ENCODE results near the gene CPT2. TPM values are rescaled to one million over a fixed set of nuclear protein-coding genes. Genes with fewer than 3 reads are reported as not detected.

Gene CPT2
- total and polyA plus RNA-seq, 2 of the 13 experiments (the other 11 are each of a cell fraction or from before 2014, with no cell fraction given), result 12.6 to 14.6 TPM

GRCh38 chr1:53176452-53177208, 20.0 kb upstream of the CPT2 start (continued):
- TF ChIP-seq, protein P1, sequence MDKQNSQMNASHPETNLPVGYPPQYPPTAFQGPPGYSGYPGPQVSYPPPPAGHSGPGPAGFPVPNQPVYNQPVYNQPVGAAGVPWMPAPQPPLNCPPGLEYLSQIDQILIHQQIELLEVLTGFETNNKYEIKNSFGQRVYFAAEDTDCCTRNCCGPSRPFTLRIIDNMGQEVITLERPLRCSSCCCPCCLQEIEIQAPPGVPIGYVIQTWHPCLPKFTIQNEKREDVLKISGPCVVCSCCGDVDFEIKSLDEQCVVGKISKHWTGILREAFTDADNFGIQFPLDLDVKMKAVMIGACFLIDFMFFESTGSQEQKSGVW (CRISPR knock-in tag; IDR thresholded peaks at IDR 0.05; ENCODE audit: borderline replicate concordance), result no peak
- TF ChIP-seq ZNF775 (CRISPR knock-in tag; IDR thresholded peaks at IDR 0.05; ENCODE audit: borderline replicate concordance), result no peak
- TF ChIP-seq MED8 (CRISPR knock-in tag; IDR thresholded peaks at IDR 0.05; ENCODE audit: insufficient replicate concordance), result no peak
- TF ChIP-seq, protein P2, sequence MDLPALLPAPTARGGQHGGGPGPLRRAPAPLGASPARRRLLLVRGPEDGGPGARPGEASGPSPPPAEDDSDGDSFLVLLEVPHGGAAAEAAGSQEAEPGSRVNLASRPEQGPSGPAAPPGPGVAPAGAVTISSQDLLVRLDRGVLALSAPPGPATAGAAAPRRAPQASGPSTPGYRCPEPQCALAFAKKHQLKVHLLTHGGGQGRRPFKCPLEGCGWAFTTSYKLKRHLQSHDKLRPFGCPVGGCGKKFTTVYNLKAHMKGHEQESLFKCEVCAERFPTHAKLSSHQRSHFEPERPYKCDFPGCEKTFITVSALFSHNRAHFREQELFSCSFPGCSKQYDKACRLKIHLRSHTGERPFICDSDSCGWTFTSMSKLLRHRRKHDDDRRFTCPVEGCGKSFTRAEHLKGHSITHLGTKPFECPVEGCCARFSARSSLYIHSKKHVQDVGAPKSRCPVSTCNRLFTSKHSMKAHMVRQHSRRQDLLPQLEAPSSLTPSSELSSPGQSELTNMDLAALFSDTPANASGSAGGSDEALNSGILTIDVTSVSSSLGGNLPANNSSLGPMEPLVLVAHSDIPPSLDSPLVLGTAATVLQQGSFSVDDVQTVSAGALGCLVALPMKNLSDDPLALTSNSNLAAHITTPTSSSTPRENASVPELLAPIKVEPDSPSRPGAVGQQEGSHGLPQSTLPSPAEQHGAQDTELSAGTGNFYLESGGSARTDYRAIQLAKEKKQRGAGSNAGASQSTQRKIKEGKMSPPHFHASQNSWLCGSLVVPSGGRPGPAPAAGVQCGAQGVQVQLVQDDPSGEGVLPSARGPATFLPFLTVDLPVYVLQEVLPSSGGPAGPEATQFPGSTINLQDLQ (CRISPR knock-in tag; IDR thresholded peaks at IDR 0.05), result no peak
- TF ChIP-seq PHF20 (CRISPR knock-in tag; IDR thresholded peaks at IDR 0.05), result no peak
- TF ChIP-seq, protein P3, sequence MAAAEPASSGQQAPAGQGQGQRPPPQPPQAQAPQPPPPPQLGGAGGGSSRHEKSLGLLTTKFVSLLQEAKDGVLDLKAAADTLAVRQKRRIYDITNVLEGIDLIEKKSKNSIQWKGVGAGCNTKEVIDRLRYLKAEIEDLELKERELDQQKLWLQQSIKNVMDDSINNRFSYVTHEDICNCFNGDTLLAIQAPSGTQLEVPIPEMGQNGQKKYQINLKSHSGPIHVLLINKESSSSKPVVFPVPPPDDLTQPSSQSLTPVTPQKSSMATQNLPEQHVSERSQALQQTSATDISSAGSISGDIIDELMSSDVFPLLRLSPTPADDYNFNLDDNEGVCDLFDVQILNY (CRISPR knock-in tag; conservative IDR thresholded peaks at IDR 0.05), result no peak
- TF ChIP-seq ZNF841 (CRISPR knock-in tag; IDR thresholded peaks at IDR 0.05; ENCODE audit: borderline replicate concordance), result no peak
- TF ChIP-seq THYN1 (CRISPR knock-in tag; IDR thresholded peaks at IDR 0.05; ENCODE audit: borderline replicate concordance, low read depth), result no peak
- no peak for TF ChIP-seq FOXP4 (CRISPR knock-in tag; IDR thresholded peaks at IDR 0.05)
- no peak for TF ChIP-seq ZNF121 (CRISPR knock-in tag; IDR thresholded peaks at IDR 0.05)
- TF ChIP-seq FOXO1 (CRISPR knock-in tag; IDR thresholded peaks at IDR 0.05), result no peak
- TF ChIP-seq RARA (CRISPR knock-in tag; IDR thresholded peaks at IDR 0.05), result peak; percentile 15; the same call in 1 of the 2 replicates
- no peak for TF ChIP-seq KMT2B (CRISPR knock-in tag; IDR thresholded peaks at IDR 0.05)
- TF ChIP-seq KLF6 (CRISPR knock-in tag; IDR thresholded peaks at IDR 0.05), result no peak
- TF ChIP-seq JUND (CRISPR knock-in tag; IDR thresholded peaks at IDR 0.05), result no peak
- no peak for TF ChIP-seq HNRNPLL (IDR thresholded peaks at IDR 0.05; ENCODE audit: low read depth, low read length, poor library complexity, severe bottlenecking)
- no peak for TF ChIP-seq IKZF1 (IDR thresholded peaks at IDR 0.05)
- TF ChIP-seq SRF (IDR thresholded peaks at IDR 0.05; ENCODE audit: low read depth, low read length), result no peak
- no peak for TF ChIP-seq HINFP (CRISPR knock-in tag; IDR thresholded peaks at IDR 0.05; ENCODE audit: low read depth)
- TF ChIP-seq HNF4G (IDR thresholded peaks at IDR 0.05; ENCODE audit: borderline replicate concordance, low read depth, low read length), result no peak
- TF ChIP-seq HNF4G (CRISPR knock-in tag; IDR thresholded peaks at IDR 0.05; ENCODE audit: borderline replicate concordance, low read depth), result no peak
- no peak for TF ChIP-seq SOX13 (IDR thresholded peaks at IDR 0.05)
- TF ChIP-seq SOX13 (CRISPR knock-in tag; conservative IDR thresholded peaks at IDR 0.05 in 1 of 2, IDR thresholded peaks at IDR 0.05 in 1 of 2), result peak in 1 of 2 experiments; percentile 50; a peak in 1 of 4 replicates
